HEK293T (cell line): ENCODE results near the gene COMMD2.

ENCODE experiments used
- CTCF ChIA-PET: fragments of 350-600 bp; formaldehyde crosslinking; extraction: SDS; loops from one replicate; lab custom pipeline; 2021; ENCODE audit warnings: antibody characterized with exemption, inconsistent platforms; lab: Yijun Ruan, JAX
- POLR2A ChIA-PET: fragments of 350-600 bp; formaldehyde crosslinking; extraction: SDS; loops from one replicate; lab custom pipeline; 2020; ENCODE audit warnings: antibody characterized with exemption, inconsistent platforms; lab: Yijun Ruan, JAX
- DNase-seq: peaks from one replicate; pipeline ENCODE4 v3.0.0; 2012; ENCODE audit warnings: mixed read lengths; ENCODE audit errors: extremely low spot score
- ARNT ChIP-seq: fragments of 450-650 bp; IDR thresholded peaks from 2 replicates; pipeline ENCODE4 v1.6.1; 2017; ENCODE audit warnings: mild to moderate bottlenecking
- BHLHE40 ChIP-seq: fragments of 450-650 bp; IDR thresholded peaks from 2 replicates; pipeline ENCODE4 v1.6.1; 2016; ENCODE audit warnings: mild to moderate bottlenecking, moderate library complexity, borderline replicate concordance
- CTBP1 ChIP-seq: fragments of 450-650 bp; IDR thresholded peaks from 2 replicates; pipeline ENCODE4 v1.6.1; 2016; ENCODE audit warnings: borderline replicate concordance
- ELF4 ChIP-seq: fragments of 450-650 bp; IDR thresholded peaks from 2 replicates; pipeline ENCODE4 v1.6.1; 2017; ENCODE audit warnings: antibody characterized with exemption
- FOXA1 ChIP-seq: fragments of 450-650 bp; IDR thresholded peaks from 2 replicates; pipeline ENCODE4 v1.6.1; 2016; ENCODE audit warnings: mild to moderate bottlenecking
- FOXK2 ChIP-seq: fragments of 450-650 bp; IDR thresholded peaks from 2 replicates; pipeline ENCODE4 v1.6.1; 2016; ENCODE audit warnings: mild to moderate bottlenecking
- FOXM1 ChIP-seq: fragments of 450-650 bp; IDR thresholded peaks from 2 replicates; pipeline ENCODE4 v1.6.1; 2017; ENCODE audit warnings: mild to moderate bottlenecking, borderline replicate concordance
- HDGF ChIP-seq: fragments of 450-650 bp; IDR thresholded peaks from 2 replicates; pipeline ENCODE4 v1.6.1; 2017; ENCODE audit warnings: antibody characterized with exemption, borderline replicate concordance
- L3MBTL2 ChIP-seq: fragments of 450-650 bp; conservative IDR thresholded peaks from 2 replicates; pipeline ENCODE4 v1.6.1; 2016; ENCODE audit warnings: mild to moderate bottlenecking
- LEF1 ChIP-seq: fragments of 450-650 bp; IDR thresholded peaks from 2 replicates; pipeline ENCODE4 v1.6.1; 2017; ENCODE audit warnings: mild to moderate bottlenecking, borderline replicate concordance
- NFRKB ChIP-seq: fragments of 450-650 bp; IDR thresholded peaks from 2 replicates; pipeline ENCODE4 v1.6.1; 2016; ENCODE audit warnings: mild to moderate bottlenecking, moderate library complexity
- PKNOX1 ChIP-seq: fragments of 450-650 bp; IDR thresholded peaks from 2 replicates; pipeline ENCODE4 v1.6.1; 2016
- SP1 ChIP-seq: fragments of 450-650 bp; IDR thresholded peaks from 2 replicates; pipeline ENCODE4 v1.6.1; 2017
- SUZ12 ChIP-seq: fragments of 450-650 bp; IDR thresholded peaks from 2 replicates; pipeline ENCODE4 v1.6.1; 2016; ENCODE audit warnings: mild to moderate bottlenecking
- TARDBP ChIP-seq: fragments of 450-650 bp; IDR thresholded peaks from 2 replicates; pipeline ENCODE4 v1.6.1; 2016
- ZNF384 ChIP-seq: fragments of 450-650 bp; IDR thresholded peaks from 2 replicates; pipeline ENCODE4 v1.6.1; 2016

The COMMD2 gene

GRCh38 chr3:149792452-149793270 is 40.4 kb upstream of the COMMD2 start, which contains the start of gene ANKUB1:
TSS of gene ANKUB1 (minus strand) at chr3:149792554. CDS start at chr3:149792366, 188 bp downstream.
- CTCF ChIA-PET: interaction anchor here (0.5 to 1.9 kb wide), 2 partner anchors 16 to 32 kb away, joined by 3 to 10 read pairs; no protein-coding TSS in a partner anchor
- POLR2A ChIA-PET: no interaction called here
- no peak for DNase-seq
- TF ChIP-seq TARDBP: no peak
- no peak for TF ChIP-seq FOXK2
- TF ChIP-seq FOXM1: no peak
- TF ChIP-seq SP1: no peak
- TF ChIP-seq PKNOX1: no peak
- no peak for TF ChIP-seq BHLHE40

DNA sequence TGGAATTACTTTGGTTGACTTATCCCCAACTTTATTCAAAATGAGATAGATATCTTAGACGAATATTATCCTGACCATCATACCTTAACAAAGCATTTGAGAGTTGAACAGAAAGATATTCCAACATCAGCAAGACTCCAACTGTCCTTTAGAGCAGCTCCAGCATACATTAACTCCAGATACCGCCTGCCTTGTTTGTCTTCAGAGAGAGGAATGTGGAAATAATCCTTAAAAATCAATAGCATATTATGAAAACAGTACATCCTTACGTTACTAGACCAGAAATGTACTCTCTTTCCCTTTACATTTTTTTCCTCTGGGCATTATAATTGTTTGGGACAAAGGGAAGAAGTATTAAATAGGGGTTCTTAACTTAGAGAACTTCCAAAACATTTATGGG is 38.4 kb upstream of the COMMD2 start:
- TF ChIP-seq ARNT: no peak
- no peak for TF ChIP-seq LEF1
- TF ChIP-seq FOXK2: no peak
- no peak for TF ChIP-seq SUZ12
- TF ChIP-seq FOXA1: no peak
- no peak for TF ChIP-seq TARDBP
- TF ChIP-seq SP1: no peak
- no peak for TF ChIP-seq ZNF384
- no peak for TF ChIP-seq L3MBTL2
- TF ChIP-seq BHLHE40: no peak
- no peak for DNase-seq
- ChIA-PET POLR2A (no interaction called here), CTCF (no interaction called here)

- CTCF ChIA-PET: no interaction called here
- no peak for TF ChIP-seq NFRKB
- TF ChIP-seq SP1: no peak
- TF ChIP-seq SUZ12: no peak
- TF ChIP-seq TARDBP: no peak
- TF ChIP-seq L3MBTL2: no peak
- no peak for TF ChIP-seq HDGF
- TF ChIP-seq ZNF384: no peak
- no peak for TF ChIP-seq CTBP1
- no peak for TF ChIP-seq FOXM1
- TF ChIP-seq ELF4: no peak
- TF ChIP-seq ARNT: no peak
- TF ChIP-seq PKNOX1: no peak
- no peak for TF ChIP-seq LEF1
- TF ChIP-seq FOXK2: no peak
- no peak for TF ChIP-seq FOXA1
- TF ChIP-seq BHLHE40: no peak
- no peak for DNase-seq
- POLR2A ChIA-PET: no interaction called here
Measured at GRCh38 chr3:149790268-149790667, 38.0 kb upstream of the COMMD2 start.

DNA sequence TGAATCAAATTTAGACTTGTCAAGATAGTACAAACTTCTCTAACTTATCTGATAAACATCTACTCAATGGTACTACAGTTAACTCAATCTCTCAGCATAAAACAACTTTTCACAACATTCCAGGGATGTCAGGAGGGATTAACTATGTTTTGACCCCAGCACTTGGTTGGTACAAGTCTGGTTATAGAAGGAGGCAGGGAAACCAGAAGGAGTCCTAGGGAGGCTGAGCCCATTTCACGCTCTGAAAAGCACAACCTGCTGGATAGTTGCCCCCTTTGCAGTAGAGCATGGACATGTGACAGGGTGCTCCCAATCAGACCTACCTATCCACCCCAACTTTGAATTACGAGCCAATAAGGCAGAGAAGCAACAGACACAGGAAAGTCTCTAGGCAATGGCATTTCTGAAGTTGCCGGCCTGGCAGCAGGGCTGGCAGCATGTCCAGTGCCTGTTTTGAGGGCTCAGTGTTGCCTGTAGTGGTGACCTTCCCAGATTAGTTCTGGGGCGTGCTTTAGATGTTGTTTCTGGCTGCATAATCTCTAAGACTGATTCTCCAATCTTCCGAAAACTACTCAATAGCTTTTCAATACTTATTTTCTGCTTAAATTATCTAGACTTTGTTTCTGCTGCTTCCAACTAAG is 31.9 kb upstream of the COMMD2 start:
- no peak for DNase-seq
- no peak for TF ChIP-seq PKNOX1
- TF ChIP-seq ARNT: no peak
- TF ChIP-seq FOXM1: no peak
- no peak for TF ChIP-seq NFRKB
- TF ChIP-seq BHLHE40: no peak
- no peak for TF ChIP-seq ZNF384
- no peak for TF ChIP-seq TARDBP
- no peak for TF ChIP-seq SUZ12
- TF ChIP-seq HDGF: no peak
- ChIA-PET POLR2A (no interaction called here), CTCF (interaction anchor here (0.9 kb wide), 1 partner anchor 24 kb away, joined by 4 read pairs; no protein-coding TSS in a partner anchor)

DNA sequence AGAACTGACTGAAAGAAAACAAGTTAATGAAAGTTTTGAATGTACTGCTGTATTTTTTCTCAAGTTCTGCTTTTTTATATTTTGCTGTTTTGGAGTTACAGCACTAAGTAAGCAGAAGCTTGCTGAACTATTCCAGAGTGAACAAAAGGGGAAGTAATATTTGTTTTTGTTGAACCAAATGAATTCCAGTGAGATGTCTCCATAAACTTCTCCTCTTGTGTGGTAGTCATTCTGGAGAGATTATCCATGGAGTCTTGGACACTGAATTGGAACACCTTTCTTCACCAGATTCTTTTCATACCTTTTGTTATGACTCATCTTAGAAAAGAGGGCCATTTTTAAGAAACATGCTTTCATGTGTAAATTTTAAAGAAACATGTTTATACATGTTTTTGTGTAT is 31.3 kb upstream of the COMMD2 start:
- POLR2A ChIA-PET: no interaction called here
- CTCF ChIA-PET: interaction anchor here (0.9 kb wide), 1 partner anchor 25 kb away, joined by 4 read pairs; no protein-coding TSS in a partner anchor
- DNase-seq: no peak
- TF ChIP-seq ZNF384: no peak
- no peak for TF ChIP-seq HDGF
- TF ChIP-seq BHLHE40: no peak
- no peak for TF ChIP-seq CTBP1
- no peak for TF ChIP-seq SP1
- TF ChIP-seq FOXM1: no peak
- no peak for TF ChIP-seq L3MBTL2
- no peak for TF ChIP-seq TARDBP
- TF ChIP-seq PKNOX1: no peak
- TF ChIP-seq SUZ12: no peak
- TF ChIP-seq ARNT: no peak
- TF ChIP-seq ELF4: no peak
- TF ChIP-seq NFRKB: no peak
- no peak for TF ChIP-seq LEF1
- no peak for TF ChIP-seq FOXK2
- TF ChIP-seq FOXA1: no peak
